DOHH2 (cell line): ENCODE results near the gene SLC1A2.

ENCODE experiments used
- H3F3A ChIP-seq: fragments of 200-600 bp; sonication (generic), shearing (Covaris generic); 2 replicates; pipeline ENCODE4 v1.6.0; 2016; ENCODE audit warnings: antibody characterized with exemption, mild to moderate bottlenecking; ENCODE audit not compliant: control insufficient read depth, insufficient read depth
- H3K27ac ChIP-seq: fragments of 200-600 bp; sonication (generic); 2 replicates; pipeline ENCODE4 v1.5.1; 2014; ENCODE audit warnings: low read depth, mild to moderate bottlenecking, low read length, moderate library complexity
- H3K27me3 ChIP-seq: fragments of 200-600 bp; sonication (generic); 2 replicates; pipeline ENCODE4 v1.6.1; 2014; ENCODE audit warnings: mild to moderate bottlenecking, low read length, mixed read lengths; ENCODE audit not compliant: control insufficient read depth
- H3K36me3 ChIP-seq: fragments of 200-600 bp; sonication (generic); 2 replicates; pipeline ENCODE4 v1.6.1; 2014; ENCODE audit warnings: mild to moderate bottlenecking, low read length, moderate library complexity, mixed read lengths; ENCODE audit not compliant: control insufficient read depth
- H3K4me1 ChIP-seq: fragments of 200-600 bp; sonication (generic); 2 replicates; pipeline ENCODE4 v1.6.1; 2014; ENCODE audit warnings: mild to moderate bottlenecking, low read length, mixed read lengths; ENCODE audit not compliant: control insufficient read depth
- H3K4me2 ChIP-seq: fragments of 200-600 bp; sonication (generic); 2 replicates; pipeline ENCODE4 v1.6.0; 2014; ENCODE audit warnings: mild to moderate bottlenecking, low read length, moderate library complexity
- H3K4me3 ChIP-seq: fragments of 200-600 bp; sonication (generic); 2 replicates; pipeline ENCODE4 v1.5.1; 2014; ENCODE audit warnings: mild to moderate bottlenecking, low read length, mixed read lengths
- H3K79me2 ChIP-seq: fragments of 200-600 bp; sonication (generic); 2 replicates; pipeline ENCODE4 v1.6.1; 2014; ENCODE audit warnings: mild to moderate bottlenecking, low read length, mixed read lengths; ENCODE audit not compliant: control insufficient read depth
- H3K9me2 ChIP-seq: fragments of 200-600 bp; sonication (generic); replicated peaks from 2 replicates; pipeline ENCODE4 v1.6.1; 2014; ENCODE audit warnings: mild to moderate bottlenecking, low read length, mixed read lengths; ENCODE audit not compliant: control insufficient read depth
- H3K9me3 ChIP-seq: fragments of 200-600 bp; sonication (generic); 2 replicates; pipeline ENCODE4 v1.6.1; 2014; ENCODE audit warnings: antibody characterized with exemption, low read length, mixed read lengths; ENCODE audit not compliant: control insufficient read depth, insufficient read depth
- H4K20me1 ChIP-seq: fragments of 200-600 bp; sonication (generic); 2 replicates; pipeline ENCODE4 v1.6.0; 2014; ENCODE audit warnings: low read depth, mild to moderate bottlenecking, antibody characterized with exemption, low read length, moderate library complexity; ENCODE audit not compliant: control insufficient read depth, insufficient read depth
- EZH2phosphoT487 ChIP-seq: fragments of 200-600 bp; sonication (generic); IDR thresholded peaks from 2 replicates; pipeline ENCODE4 v1.6.1; 2017; ENCODE audit warnings: borderline replicate concordance, mild to moderate bottlenecking, antibody characterized with exemption, low read length, moderate library complexity, mixed read lengths
- TF ChIP-seq, protein P1 (sequence below): fragments of 200-600 bp; sonication (generic); IDR thresholded peaks from one replicate; pipeline ENCODE4 v1.5.1; 2014; ENCODE audit warnings: antibody characterized with exemption, mild to moderate bottlenecking, low read depth, low read length; ENCODE audit not compliant: poor library complexity, severe bottlenecking

Gene SLC1A2

DNA sequence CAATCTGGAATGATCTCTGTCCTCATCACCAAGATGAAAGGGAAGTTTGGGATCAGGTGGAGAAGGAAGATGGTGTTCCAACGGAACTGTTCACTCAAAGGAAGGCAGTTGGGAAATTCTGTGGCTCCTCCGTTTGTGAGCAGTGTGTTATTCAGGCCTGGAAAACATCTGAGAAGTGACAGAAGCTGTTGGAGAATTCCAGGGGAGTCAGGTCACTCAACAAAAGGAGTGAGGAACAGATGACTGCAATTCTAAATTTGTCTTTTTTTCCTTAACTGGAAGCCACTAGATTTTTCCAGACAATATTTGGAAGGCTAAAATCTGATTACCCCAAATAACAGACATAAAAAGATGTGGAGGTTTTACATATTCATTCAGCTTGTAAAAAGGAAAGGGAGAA is 172.6 kb downstream of the SLC1A2 start:
- Histone ChIP-seq H4K20me1 (no peaks in the 10 kb centered on the region), H3K4me2 (no peak overlapping the region), H3K79me2 (no peaks in the 10 kb centered on the region), H3K4me3 (no peak overlapping the region), H3K27me3 (no peaks in the 10 kb centered on the region), H3F3A (no peaks in the 10 kb centered on the region), H3K9me3 (peaks cover 3% of the 10 kb centered on the region; the same call in 1 of the 2 replicates), H3K4me1 (no peaks in the 10 kb centered on the region), H3K36me3 (no peaks in the 10 kb centered on the region), H3K9me2 (no peaks in the 10 kb centered on the region), H3K27ac (no peak overlapping the region)
- TF ChIP-seq, protein P1, sequence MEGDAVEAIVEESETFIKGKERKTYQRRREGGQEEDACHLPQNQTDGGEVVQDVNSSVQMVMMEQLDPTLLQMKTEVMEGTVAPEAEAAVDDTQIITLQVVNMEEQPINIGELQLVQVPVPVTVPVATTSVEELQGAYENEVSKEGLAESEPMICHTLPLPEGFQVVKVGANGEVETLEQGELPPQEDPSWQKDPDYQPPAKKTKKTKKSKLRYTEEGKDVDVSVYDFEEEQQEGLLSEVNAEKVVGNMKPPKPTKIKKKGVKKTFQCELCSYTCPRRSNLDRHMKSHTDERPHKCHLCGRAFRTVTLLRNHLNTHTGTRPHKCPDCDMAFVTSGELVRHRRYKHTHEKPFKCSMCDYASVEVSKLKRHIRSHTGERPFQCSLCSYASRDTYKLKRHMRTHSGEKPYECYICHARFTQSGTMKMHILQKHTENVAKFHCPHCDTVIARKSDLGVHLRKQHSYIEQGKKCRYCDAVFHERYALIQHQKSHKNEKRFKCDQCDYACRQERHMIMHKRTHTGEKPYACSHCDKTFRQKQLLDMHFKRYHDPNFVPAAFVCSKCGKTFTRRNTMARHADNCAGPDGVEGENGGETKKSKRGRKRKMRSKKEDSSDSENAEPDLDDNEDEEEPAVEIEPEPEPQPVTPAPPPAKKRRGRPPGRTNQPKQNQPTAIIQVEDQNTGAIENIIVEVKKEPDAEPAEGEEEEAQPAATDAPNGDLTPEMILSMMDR = no peak
- TF ChIP-seq EZH2phosphoT487 = no peak

DNA sequence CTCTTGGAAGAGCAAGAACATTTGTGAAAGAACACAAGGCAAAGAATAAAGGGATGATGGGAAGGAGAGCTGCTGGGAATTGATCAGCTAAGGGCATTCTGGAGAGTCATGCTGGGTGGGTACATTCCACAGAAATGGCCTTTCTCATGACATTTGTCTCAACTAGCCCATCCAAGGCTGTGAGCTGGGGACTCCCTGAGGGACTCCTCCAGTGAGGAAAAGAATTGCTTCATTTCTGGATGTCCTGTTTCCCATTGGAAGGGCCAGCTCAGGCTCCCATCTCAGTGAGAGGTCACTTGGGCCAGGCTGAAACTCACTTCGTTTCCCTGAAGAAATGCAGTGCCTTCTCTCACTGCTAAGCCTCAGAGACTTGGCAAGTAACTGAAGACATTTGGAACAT is 173.6 kb downstream of the SLC1A2 start:
- Histone ChIP-seq H3K27me3 (no peaks in the 10 kb centered on the region), H3K4me2 (no peak overlapping the region), H3K4me3 (no peak overlapping the region), H3K9me2 (no peaks in the 10 kb centered on the region), H3K4me1 (no peaks in the 10 kb centered on the region), H3K79me2 (no peaks in the 10 kb centered on the region), H4K20me1 (no peaks in the 10 kb centered on the region), H3K27ac (no peak overlapping the region), H3K9me3 (peaks cover 3% of the 10 kb centered on the region; the same call in 1 of the 2 replicates), H3F3A (no peaks in the 10 kb centered on the region), H3K36me3 (no peaks in the 10 kb centered on the region)
- TF ChIP-seq, protein P1 = no peak

DNA sequence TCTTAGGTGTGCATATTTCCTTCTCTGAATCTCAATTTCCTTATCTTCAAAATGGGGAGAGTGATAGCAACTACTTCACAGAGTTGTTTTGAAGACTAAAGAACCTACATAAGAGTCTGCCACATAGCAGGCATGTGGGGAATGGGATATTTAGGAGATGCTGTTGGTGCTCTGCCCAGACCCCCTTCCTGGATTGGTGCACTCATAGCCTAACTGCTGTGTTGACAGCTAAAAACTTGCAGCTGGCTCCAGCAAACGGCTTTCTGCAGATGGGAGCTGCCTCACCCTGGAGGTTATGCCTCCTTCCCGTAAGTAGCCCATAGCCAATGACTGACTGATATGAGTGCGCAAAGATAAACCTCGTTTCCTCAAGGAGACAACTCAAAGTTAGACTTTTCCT is 174.3 kb downstream of the SLC1A2 start:
- Histone ChIP-seq H3F3A (no peaks in the 10 kb centered on the region), H3K4me1 (no peaks in the 10 kb centered on the region), H3K27me3 (no peaks in the 10 kb centered on the region), H3K4me3 (no peak overlapping the region), H3K4me2 (no peak overlapping the region), H3K36me3 (no peaks in the 10 kb centered on the region), H3K79me2 (no peaks in the 10 kb centered on the region), H3K9me3 (peaks cover 3% of the 10 kb centered on the region; the same call in 1 of the 2 replicates), H3K9me2 (no peaks in the 10 kb centered on the region), H4K20me1 (no peaks in the 10 kb centered on the region), H3K27ac (no peak overlapping the region)
- no peak for TF ChIP-seq EZH2phosphoT487
- TF ChIP-seq, protein P1 = no peak

DNA sequence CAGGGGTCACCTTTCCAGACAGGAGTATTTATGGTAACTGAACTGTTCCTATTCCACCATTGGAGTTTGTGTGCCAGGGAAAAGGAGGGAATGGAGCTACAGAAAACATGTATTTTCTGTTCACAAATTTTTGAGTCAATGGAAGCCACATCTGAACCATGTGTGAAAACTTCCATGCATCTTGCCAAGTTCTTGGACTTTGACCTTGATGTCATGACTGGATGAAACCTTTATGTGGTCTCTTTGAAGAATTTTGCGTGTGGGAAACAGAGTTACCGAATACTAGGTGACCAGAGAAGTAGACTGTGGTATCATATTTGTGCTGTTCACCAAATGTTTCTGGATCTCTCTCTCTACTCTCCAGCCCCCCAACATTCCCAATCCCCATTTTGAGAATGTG is 175.6 kb downstream of the SLC1A2 start:
- no peaks in the 10 kb centered on the region for H3K9me2 ChIP-seq
- H4K20me1 ChIP-seq = no peaks in the 10 kb centered on the region
- H3K27me3 ChIP-seq = peaks cover 7% of the 10 kb centered on the region
- TF ChIP-seq EZH2phosphoT487 = no peak
- TF ChIP-seq, protein P1 = no peak
- no peak overlapping the region for H3K4me3 ChIP-seq
- no peak overlapping the region for H3K27ac ChIP-seq
- H3K9me3 ChIP-seq = peaks cover 3% of the 10 kb centered on the region; the same call in 1 of the 2 replicates
- H3K4me2 ChIP-seq = no peak overlapping the region
- H3K79me2 ChIP-seq = no peaks in the 10 kb centered on the region
- H3K36me3 ChIP-seq = no peaks in the 10 kb centered on the region
- no peaks in the 10 kb centered on the region for H3K4me1 ChIP-seq
- H3F3A ChIP-seq = no peaks in the 10 kb centered on the region
